ENCODE results near the gene VPS16.

- no peak for TF ChIP-seq CTCF (IDR thresholded peaks at IDR 0.05)
- TF ChIP-seq EP300 (IDR thresholded peaks at IDR 0.05), result no peak
Measured at GRCh38 chr20:2798095-2798805, 42.3 kb upstream of the VPS16 start.

Measured in sigmoid colon (tissue), 4 donors.